Stomach (tissue), 9 donors: ENCODE data around the gene L3MBTL3. TPM values are rescaled to one million over a fixed set of nuclear protein-coding genes. Genes with fewer than 3 reads are reported as not detected.

Experiments
- DNase-seq, 2 donors: peaks; one replicate each; pipeline versions ENCODE4 v3.0.0 to v3.0.0-alpha.2; 2013 to 2019
- H3K27ac ChIP-seq, 5 donors: fragments of 200-600 bp in 4 of 5; sonication (generic) in 4 of 5; one replicate each; pipeline ENCODE4 v1.5.1; 2013 to 2019; ENCODE audit warnings: mild to moderate bottlenecking in 1 of 5, moderate library complexity in 1 of 5
- H3K27me3 ChIP-seq, 3 donors: fragments of 200-600 bp; sonication (generic); one replicate each; pipeline ENCODE4 v1.5.1; 2017 to 2019; ENCODE audit warnings: mixed run types in 1 of 3
- H3K36me3 ChIP-seq, 4 donors: fragments of 200-600 bp; sonication (generic); 1 replicate in 3 of 4; 2 replicates in 1 of 4; pipeline ENCODE4 v1.5.1; 2016 to 2019
- H3K4me1 ChIP-seq, 4 donors: fragments of 200-600 bp; sonication (generic); one replicate each; pipeline ENCODE4 v1.5.1; 2016 to 2019
- H3K4me3 ChIP-seq, 4 donors: fragments of 200-600 bp; sonication (generic) in 3 of 4; one replicate each; pipeline ENCODE4 v1.5.1; 2016 to 2019; ENCODE audit warnings: mild to moderate bottlenecking in 1 of 4
- H3K9me3 ChIP-seq, 4 donors: fragments of 200-600 bp; sonication (generic); one replicate each; pipeline ENCODE4 v1.5.1; 2016 to 2019
- EP300 ChIP-seq: sonication (generic); formaldehyde crosslinking; IDR thresholded peaks from one replicate; pipeline ENCODE4 v1.6.1; 2017; ENCODE audit warnings: antibody characterized with exemption
- POLR2A ChIP-seq, 4 donors: fragments of 450-650 bp; IDR thresholded peaks; one replicate each; pipeline ENCODE4 v1.6.1; 2016; ENCODE audit warnings: antibody characterized with exemption in 4 of 4, control low read depth in 2 of 4, mild to moderate bottlenecking in 1 of 4, moderate library complexity in 1 of 4
- POLR2AphosphoS5 ChIP-seq, 3 donors: sonication (generic); formaldehyde crosslinking; IDR thresholded peaks; one replicate each; pipeline ENCODE4 v1.6.1; 2016; ENCODE audit warnings: antibody characterized with exemption in 3 of 3
- WGBS, 5 donors: extraction: QIAGEN DNeasy Blood & Tissue Kit in 3 of 5; methylation state at CpG; one replicate each; pipeline versions ENCODE4 v1.1.5 to v1.1.7; 2013 to 2018; 5-methylcytosine and 5-hydroxymethylcytosine counted together
- intact Hi-C: fragments of 100-400 bp; cut with DNase I; formaldehyde crosslinking; loops from one replicate; pipeline ENCODE4 v1.15.1; 2023; ENCODE audit warnings: low total_unique reads
- polyA plus RNA-seq, 3 donors: library from polyadenylated mRNA; stranded (reverse); fragments of 200-250 nt; gene quantifications; one replicate each; pipeline ENCODE4 v1.2.3, GENCODE V29; 2013
- total RNA-seq, 5 donors: library from RNA; depleted of rRNA; stranded (reverse); fragments of >200 nt; gene quantifications; one replicate each; pipeline versions ENCODE4 v1.1.0 to v1.2.3, GENCODE V29; 2014 to 2016
- TF ChIP-seq, protein P1 (sequence below), 7 experiments: fragments of 450-650 bp in 4 of 7; fragments of 200-600 bp in 3 of 7; sonication (generic) in 3 of 7; IDR thresholded peaks; one replicate each; pipeline ENCODE4 v1.5.1; 2016 to 2019; ENCODE audit warnings: antibody characterized with exemption in 7 of 7, control low read depth in 2 of 7, mild to moderate bottlenecking in 1 of 7
- donor health status: healthy with polysubstance abuse.
- donor health status: Bipolar disorder and iron deficiency.
- donor health status: healthy.

L3MBTL3 gene
- total and polyA plus RNA-seq, 8 donors: 1.8 to 51.9 (median 3.1) TPM; not detected in 1

DNA sequence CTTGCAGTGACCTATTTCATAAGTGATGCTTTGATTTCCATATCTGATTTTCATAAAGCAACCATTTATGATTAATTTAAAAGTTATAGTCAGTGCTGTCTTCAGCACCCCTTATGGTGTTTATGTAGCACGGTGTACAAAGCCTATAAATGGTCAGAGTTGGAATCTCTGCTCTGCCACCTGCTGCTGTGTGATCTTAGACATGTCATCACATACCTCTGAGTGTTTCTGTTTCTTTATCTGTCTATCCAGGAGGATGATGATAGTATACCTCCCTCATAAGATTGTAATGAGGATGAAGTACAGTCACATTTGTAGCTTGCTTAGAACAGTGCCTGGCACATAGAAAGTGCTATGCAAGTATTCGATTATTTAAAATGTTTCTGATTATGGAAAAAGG, 103.9 kb downstream of the L3MBTL3 start:
- 84 to 93% (median 87%) methylated on average over 2 of the region's 2 CpGs for WGBS, 5 donors
- no peak overlapping the region for H3K27ac ChIP-seq
- H3K4me1 ChIP-seq: no peaks in the 10 kb centered on the region
- H3K9me3 ChIP-seq: no peaks in the 10 kb centered on the region
- intact Hi-C loops: no loop called here
- H3K36me3 ChIP-seq: peaks cover 0 to 12% (median 2%) of the 10 kb centered on the region in 4 donors
- DNase-seq: no peak
- TF ChIP-seq POLR2A (IDR thresholded peaks at IDR 0.05) (no peak), POLR2AphosphoS5 (IDR thresholded peaks at IDR 0.05) (no peak)
- TF ChIP-seq, protein P1, sequence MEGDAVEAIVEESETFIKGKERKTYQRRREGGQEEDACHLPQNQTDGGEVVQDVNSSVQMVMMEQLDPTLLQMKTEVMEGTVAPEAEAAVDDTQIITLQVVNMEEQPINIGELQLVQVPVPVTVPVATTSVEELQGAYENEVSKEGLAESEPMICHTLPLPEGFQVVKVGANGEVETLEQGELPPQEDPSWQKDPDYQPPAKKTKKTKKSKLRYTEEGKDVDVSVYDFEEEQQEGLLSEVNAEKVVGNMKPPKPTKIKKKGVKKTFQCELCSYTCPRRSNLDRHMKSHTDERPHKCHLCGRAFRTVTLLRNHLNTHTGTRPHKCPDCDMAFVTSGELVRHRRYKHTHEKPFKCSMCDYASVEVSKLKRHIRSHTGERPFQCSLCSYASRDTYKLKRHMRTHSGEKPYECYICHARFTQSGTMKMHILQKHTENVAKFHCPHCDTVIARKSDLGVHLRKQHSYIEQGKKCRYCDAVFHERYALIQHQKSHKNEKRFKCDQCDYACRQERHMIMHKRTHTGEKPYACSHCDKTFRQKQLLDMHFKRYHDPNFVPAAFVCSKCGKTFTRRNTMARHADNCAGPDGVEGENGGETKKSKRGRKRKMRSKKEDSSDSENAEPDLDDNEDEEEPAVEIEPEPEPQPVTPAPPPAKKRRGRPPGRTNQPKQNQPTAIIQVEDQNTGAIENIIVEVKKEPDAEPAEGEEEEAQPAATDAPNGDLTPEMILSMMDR (IDR thresholded peaks at IDR 0.05): no peak
- H3K27me3 ChIP-seq: no peaks in the 10 kb centered on the region
- H3K4me3 ChIP-seq: no peak overlapping the region

DNA sequence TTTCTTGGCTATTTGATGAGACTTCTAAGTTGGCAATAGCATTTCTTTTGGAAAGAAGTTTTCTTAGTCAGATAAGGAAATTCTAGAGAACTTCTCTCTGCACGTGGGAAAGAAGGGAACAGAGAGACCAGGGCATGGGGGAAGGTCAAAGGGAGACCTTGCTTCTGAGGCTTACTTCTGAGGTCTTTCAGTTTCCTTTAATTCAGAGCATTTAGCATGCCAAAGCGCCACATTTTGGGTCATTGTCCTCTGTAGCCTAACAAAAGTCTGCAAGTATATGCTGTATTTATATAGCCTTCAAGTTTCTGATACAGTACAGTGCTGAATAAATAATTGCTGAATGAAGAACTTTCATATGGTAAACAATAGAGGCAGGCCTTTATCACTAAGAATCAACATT, 108.8 kb downstream of the L3MBTL3 start:
- 21 to 52% (median 32%) methylated on average over 2 of the region's 2 CpGs for WGBS, 5 donors
- intact Hi-C loops: no loop called here
- TF ChIP-seq, protein P1 (IDR thresholded peaks at IDR 0.05): no peak
- TF ChIP-seq EP300 (no peak), POLR2A (IDR thresholded peaks at IDR 0.05) (no peak), POLR2AphosphoS5 (IDR thresholded peaks at IDR 0.05) (no peak)
- Histone ChIP-seq H3K4me3 (no peak overlapping the region), H3K27me3 (no peaks in the 10 kb centered on the region), H3K27ac (no peak overlapping the region), H3K9me3 (no peaks in the 10 kb centered on the region), H3K36me3 (peaks cover 0 to 4% (median 0%) of the 10 kb centered on the region in 4 donors), H3K4me1 (peaks cover 0 to 4% (median 0%) of the 10 kb centered on the region in 4 donors)
- DNase-seq: no peak

DNA sequence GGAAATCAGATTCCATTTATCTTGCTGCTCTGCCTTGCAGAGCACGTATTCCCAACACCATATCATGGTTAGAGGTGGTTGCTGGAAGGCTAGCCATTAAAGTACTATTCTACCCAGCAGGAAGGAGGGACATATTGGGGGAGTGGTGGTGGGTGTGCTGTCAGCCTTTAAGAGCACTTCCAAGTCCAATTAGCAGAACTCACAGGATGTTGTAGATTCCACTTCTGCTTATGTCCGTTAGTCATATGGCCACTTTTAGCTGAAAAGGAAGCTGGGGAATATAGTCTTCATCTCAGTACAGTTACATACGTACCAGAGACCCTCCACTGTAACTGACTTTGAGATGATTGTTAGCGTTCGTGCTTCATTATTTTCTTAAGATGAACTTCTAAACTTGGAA, 109.9 kb downstream of the L3MBTL3 start:
- Histone ChIP-seq H3K4me1 (peaks cover 0 to 4% (median 0%) of the 10 kb centered on the region in 4 donors), H3K36me3 (peaks cover 0 to 2% (median 0%) of the 10 kb centered on the region in 4 donors), H3K27me3 (no peaks in the 10 kb centered on the region), H3K27ac (no peak overlapping the region), H3K4me3 (no peak overlapping the region), H3K9me3 (no peaks in the 10 kb centered on the region)
- TF ChIP-seq, protein P1 (IDR thresholded peaks at IDR 0.05): no peak
- WGBS, 5 donors: 85 to 96% (median 93%) methylated on average over 5 of the region's 5 CpGs
- intact Hi-C loops: no loop called here
- DNase-seq: no peak

DNA sequence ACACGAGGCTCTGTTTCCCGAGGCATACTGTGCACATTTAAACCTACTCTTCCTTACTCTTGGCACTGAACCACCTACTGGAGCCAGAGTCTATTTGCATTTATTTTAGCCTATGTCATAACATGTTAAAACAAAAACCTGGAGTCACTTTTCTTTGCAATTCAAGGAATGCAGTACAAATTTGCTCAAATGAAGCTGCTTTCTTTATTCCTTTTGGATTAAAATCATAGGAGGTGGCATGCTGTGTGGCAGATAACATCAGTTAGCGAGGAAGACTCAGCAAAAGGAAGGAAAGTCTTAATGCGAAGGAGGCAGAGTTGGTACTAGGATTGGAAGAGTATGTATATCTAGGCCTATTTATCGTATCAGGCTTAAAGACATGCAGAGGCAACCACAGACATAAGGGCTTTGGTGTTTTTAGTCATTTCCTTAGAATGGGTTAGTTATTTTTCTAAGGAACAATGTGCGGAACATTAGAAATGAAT, 111.4 kb downstream of the L3MBTL3 start:
- 89 to 91% (median 90%) methylated on average over 6 of the region's 6 CpGs for WGBS, 5 donors
- H3K27me3 ChIP-seq: no peaks in the 10 kb centered on the region
- H3K36me3 ChIP-seq: peaks cover 0 to 10% (median 2%) of the 10 kb centered on the region in 4 donors
- peaks cover 0 to 4% (median 0%) of the 10 kb centered on the region in 4 donors for H3K4me1 ChIP-seq
- intact Hi-C loops: no loop called here
- no peak overlapping the region for H3K27ac ChIP-seq
- no peaks in the 10 kb centered on the region for H3K9me3 ChIP-seq
- DNase-seq: no peak
- no peak overlapping the region for H3K4me3 ChIP-seq
- TF ChIP-seq POLR2A (IDR thresholded peaks at IDR 0.05) (no peak), POLR2AphosphoS5 (IDR thresholded peaks at IDR 0.05) (no peak), EP300 (no peak)
- TF ChIP-seq, protein P1 (IDR thresholded peaks at IDR 0.05): no peak
